ENCODE measurements around the gene HIPK1. TPM values are rescaled to one million over a fixed set of nuclear protein-coding genes. Genes with fewer than 3 reads are reported as not detected.

The HIPK1 gene
- total RNA-seq, 1 donor from 2014 or later = 52.3 TPM

DNA sequence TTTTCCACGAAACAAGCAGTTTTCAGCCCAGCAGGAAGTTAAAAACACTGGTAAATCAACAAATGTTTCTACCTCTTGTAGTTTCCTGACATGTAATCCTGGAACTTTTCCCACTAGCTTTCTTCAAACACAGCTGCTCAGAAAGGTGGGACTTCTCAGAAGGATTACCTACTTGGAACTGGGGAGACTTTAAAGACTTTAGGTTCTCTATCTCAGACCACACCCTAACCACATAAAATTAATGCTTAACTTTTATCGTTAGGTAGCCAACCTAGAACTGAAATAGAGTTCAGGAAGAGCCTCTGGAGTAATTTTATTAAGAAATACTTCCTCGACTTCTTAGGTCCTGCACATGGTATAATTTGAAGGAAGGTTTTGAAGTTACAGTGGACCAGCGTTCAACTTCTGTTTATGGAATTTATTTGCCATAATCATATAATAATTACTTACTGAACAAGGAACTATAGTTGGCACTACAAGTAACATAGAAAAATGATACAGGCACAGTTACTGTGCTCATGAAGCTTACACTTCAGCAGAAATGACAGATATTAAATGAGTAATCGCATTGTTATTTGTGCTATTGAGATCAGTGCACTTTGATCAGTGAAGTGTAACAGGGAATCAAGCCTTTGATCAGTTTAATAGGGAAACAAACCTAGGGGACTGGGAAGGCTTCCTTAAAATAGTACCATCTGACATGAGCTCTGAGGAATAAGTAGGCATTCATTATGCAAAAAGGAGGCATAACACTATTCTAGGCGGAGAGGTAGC, 41.5 kb upstream of the HIPK1 start, which contains the start of gene BCL2L15:
TSS of gene BCL2L15 (minus strand) at position 180 of the 774 bp plus-strand sequence. CDS start 206 bp downstream, outside the sequence.
- DNase-seq (ENCODE audit: extremely low spot score in 2 of 2) = no peak
- H3K27ac ChIP-seq = no peak within 1 kb of the TSS
- TF ChIP-seq, protein P1, sequence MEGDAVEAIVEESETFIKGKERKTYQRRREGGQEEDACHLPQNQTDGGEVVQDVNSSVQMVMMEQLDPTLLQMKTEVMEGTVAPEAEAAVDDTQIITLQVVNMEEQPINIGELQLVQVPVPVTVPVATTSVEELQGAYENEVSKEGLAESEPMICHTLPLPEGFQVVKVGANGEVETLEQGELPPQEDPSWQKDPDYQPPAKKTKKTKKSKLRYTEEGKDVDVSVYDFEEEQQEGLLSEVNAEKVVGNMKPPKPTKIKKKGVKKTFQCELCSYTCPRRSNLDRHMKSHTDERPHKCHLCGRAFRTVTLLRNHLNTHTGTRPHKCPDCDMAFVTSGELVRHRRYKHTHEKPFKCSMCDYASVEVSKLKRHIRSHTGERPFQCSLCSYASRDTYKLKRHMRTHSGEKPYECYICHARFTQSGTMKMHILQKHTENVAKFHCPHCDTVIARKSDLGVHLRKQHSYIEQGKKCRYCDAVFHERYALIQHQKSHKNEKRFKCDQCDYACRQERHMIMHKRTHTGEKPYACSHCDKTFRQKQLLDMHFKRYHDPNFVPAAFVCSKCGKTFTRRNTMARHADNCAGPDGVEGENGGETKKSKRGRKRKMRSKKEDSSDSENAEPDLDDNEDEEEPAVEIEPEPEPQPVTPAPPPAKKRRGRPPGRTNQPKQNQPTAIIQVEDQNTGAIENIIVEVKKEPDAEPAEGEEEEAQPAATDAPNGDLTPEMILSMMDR (IDR thresholded peaks at IDR 0.05) = no peak
- TF ChIP-seq POLR2AphosphoS5 (IDR thresholded peaks at IDR 0.05; ENCODE audit: insufficient read depth in 1 of 2, low read depth in 1 of 2) (no peak), POLR2A (IDR thresholded peaks at IDR 0.05) (no peak)
- no peaks in the 10 kb centered on the region for H3K9me3 ChIP-seq
- H3K27me3 ChIP-seq = no peaks in the 10 kb centered on the region
- intact Hi-C loops (cut with DNase I) = no loop called here
- H3K4me1 ChIP-seq = no peaks in the 10 kb centered on the region
- H3K36me3 ChIP-seq = no peaks in the 10 kb centered on the region
- H3K4me3 ChIP-seq = no peak within 1 kb of the TSS

DNA sequence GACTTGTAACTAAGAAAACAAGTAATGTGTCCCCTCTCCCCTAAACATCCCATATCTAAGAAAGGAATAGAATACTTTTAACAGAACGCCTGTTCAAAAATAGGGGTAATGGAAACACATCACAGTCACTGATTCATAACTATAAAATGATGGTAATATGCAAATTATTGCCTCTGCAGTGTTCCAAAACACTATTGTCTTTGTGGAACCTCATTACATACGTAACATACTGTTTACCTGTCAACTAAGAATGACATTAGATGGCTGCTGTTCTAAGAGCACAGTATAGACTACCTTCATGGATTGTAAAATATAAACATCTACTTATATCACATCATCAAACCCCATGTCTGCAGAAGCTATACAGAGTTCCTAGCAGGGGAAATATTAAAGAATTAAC, 38.3 kb upstream of the HIPK1 start:
- no peak for DNase-seq (ENCODE audit: extremely low spot score in 2 of 2)
- no peak overlapping the region for H3K4me3 ChIP-seq
- H3K36me3 ChIP-seq = peaks cover 0 to 6% of the 10 kb centered on the region in 2 donors
- TF ChIP-seq, protein P1 (IDR thresholded peaks at IDR 0.05) = no peak
- TF ChIP-seq POLR2AphosphoS5 (IDR thresholded peaks at IDR 0.05; ENCODE audit: insufficient read depth in 1 of 2, low read depth in 1 of 2) = no peak
- TF ChIP-seq POLR2A (IDR thresholded peaks at IDR 0.05) = no peak
- no peak overlapping the region for H3K27ac ChIP-seq
- H3K4me1 ChIP-seq = no peaks in the 10 kb centered on the region
- intact Hi-C loops (cut with DNase I) = no loop called here
- no peaks in the 10 kb centered on the region for H3K27me3 ChIP-seq
- no peaks in the 10 kb centered on the region for H3K9me3 ChIP-seq

DNA sequence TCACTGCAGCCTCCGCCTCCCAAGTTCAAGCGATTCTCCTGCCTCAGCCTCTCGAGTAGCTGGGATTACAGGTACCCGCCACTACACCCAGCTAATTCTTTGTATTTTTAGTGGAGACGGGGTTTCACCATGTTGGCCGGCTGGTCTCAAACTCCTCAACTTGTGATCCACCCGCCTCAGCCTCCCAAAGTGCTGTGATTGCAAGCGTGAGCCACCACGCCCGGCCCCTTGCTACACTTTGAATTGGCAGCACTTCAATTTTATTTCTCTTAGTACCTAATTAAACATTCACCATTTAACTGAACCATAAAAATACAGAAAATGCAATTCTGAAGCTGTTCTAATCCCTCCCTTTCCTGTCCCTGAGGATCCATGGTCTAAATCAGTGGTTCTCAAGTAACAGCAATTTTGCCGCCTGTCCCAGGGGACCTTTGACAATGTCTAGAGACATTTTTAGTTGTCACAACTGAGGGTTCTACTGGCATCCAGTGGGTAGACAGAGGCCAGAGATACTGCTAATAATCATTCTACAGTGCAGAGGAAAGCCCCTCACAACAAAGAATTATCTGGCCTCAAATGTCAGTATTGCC, 37.4 kb upstream of the HIPK1 start:
- no peak for TF ChIP-seq POLR2AphosphoS5 (IDR thresholded peaks at IDR 0.05; ENCODE audit: insufficient read depth in 1 of 2, low read depth in 1 of 2)
- TF ChIP-seq, protein P1 (IDR thresholded peaks at IDR 0.05) = no peak
- intact Hi-C loops (cut with DNase I) = no loop called here

DNA sequence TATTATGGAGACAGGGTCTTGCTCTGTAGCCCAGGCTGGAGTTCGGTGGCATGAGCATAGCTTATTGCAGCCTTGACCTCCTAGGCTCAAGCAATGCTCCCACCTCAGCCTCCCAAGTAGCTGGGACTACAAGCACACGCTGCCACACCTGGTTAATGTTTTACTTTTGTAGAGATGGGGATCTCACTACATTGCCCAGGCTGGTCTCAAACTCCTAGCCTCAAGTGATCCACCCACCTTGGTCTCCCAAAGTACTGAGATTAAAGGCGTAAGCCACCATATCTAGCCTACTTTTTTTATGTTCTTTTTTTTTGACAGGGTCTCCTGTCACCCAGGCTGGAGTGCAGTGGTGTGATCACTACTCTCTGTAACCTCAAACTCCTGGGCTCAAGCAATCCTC, 35.9 kb upstream of the HIPK1 start:
- intact Hi-C loops (cut with DNase I) = no loop called here
- H3K4me1 ChIP-seq = no peaks in the 10 kb centered on the region
- no peak for DNase-seq (ENCODE audit: extremely low spot score in 2 of 2)
- H3K9me3 ChIP-seq = no peaks in the 10 kb centered on the region
- no peaks in the 10 kb centered on the region for H3K27me3 ChIP-seq
- H3K4me3 ChIP-seq = no peak overlapping the region
- peaks cover 0 to 19% of the 10 kb centered on the region in 2 donors for H3K36me3 ChIP-seq
- no peak overlapping the region for H3K27ac ChIP-seq
- TF ChIP-seq POLR2A (IDR thresholded peaks at IDR 0.05) (no peak), POLR2AphosphoS5 (IDR thresholded peaks at IDR 0.05; ENCODE audit: insufficient read depth in 1 of 2, low read depth in 1 of 2) (no peak)
- TF ChIP-seq, protein P1 (IDR thresholded peaks at IDR 0.05) = no peak

More for the DNA sequence above, 37.4 kb upstream of the HIPK1 start:
- Histone ChIP-seq H3K36me3 (peaks cover 0 to 8% of the 10 kb centered on the region in 2 donors), H3K27ac (no peak overlapping the region), H3K9me3 (no peaks in the 10 kb centered on the region), H3K27me3 (no peaks in the 10 kb centered on the region), H3K4me3 (no peak overlapping the region), H3K4me1 (no peaks in the 10 kb centered on the region)
- DNase-seq (ENCODE audit: extremely low spot score in 2 of 2) = no peak

DNA sequence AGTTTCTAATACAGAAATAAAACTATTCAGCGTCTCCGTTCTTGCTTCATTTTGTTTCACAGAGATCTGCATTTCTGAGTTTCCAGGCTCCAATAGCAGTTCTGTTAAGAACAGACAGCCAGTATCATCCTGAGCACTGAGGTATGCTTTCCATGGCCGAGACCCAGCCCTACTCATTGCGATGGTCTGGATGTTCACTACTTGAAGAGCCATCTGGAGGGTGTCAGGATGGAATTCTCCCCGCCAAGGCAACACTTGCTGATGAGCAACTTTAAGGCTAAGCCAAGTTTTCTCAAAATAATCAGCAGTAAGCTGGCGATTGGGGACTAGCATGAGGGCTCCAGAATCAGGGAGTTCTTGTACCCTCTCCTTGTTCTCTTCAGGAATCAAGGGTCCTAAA, 34.0 kb upstream of the HIPK1 start:
- Histone ChIP-seq H3K27me3 (no peaks in the 10 kb centered on the region), H3K9me3 (no peaks in the 10 kb centered on the region), H3K4me1 (no peaks in the 10 kb centered on the region), H3K36me3 (peaks cover 0 to 31% of the 10 kb centered on the region in 2 donors), H3K27ac (no peak overlapping the region), H3K4me3 (no peak overlapping the region)
- TF ChIP-seq POLR2AphosphoS5 (IDR thresholded peaks at IDR 0.05; ENCODE audit: insufficient read depth in 1 of 2, low read depth in 1 of 2) (no peak), POLR2A (IDR thresholded peaks at IDR 0.05) (no peak)
- TF ChIP-seq, protein P1 (IDR thresholded peaks at IDR 0.05) = no peak
- no peak for DNase-seq (ENCODE audit: extremely low spot score in 2 of 2)
- intact Hi-C loops (cut with DNase I) = no loop called here

Measured in vagina (tissue), 2 donors.